ENCODE results near the gene MAGI1.

The MAGI1 gene

DNA sequence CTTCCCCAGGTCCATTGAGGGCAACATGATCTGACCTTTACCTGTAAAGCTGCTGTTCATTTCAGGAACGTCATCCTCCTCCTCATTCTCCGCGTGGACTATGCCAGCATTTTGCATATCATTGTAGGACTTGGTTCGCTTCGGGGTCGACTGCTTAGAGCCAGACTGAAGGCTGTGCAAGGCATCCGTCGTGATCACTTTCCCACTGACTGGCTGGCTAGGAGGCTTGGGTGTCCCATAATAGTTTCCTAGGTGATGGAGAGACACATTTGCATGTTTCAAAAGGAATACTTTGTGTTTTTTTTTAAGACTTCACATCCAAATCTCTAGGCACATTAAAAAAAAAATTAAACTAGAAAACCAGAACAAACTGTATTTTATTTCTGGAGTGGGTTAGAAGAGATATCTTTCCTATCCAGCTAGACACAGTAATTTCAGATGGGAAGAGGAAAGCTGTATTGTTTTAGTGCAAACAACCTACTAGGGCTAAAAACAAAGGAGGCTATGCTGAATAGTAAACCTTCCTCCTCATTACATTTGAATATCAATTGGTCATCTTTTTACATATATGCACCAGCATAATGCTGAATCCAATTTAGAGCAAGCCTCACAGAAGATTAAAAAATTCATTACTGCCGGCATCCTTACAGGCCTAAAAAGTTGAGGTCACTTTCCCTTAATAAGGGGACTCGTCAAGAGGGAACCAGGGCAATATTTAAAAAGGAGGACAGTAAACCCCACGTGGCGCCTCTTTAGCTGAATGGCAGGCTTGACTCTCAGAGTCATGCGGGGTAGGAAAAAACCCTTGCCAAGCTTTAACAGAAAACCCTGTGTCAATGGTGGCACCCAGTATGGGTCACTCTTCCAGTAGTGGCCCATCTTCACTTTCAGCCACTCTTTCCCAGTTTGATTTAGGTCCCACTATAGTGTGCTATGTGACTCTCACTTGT is 559.9 kb downstream of the MAGI1 start:
- DNase-seq (ENCODE audit: low spot score): peak; percentile 47

DNA sequence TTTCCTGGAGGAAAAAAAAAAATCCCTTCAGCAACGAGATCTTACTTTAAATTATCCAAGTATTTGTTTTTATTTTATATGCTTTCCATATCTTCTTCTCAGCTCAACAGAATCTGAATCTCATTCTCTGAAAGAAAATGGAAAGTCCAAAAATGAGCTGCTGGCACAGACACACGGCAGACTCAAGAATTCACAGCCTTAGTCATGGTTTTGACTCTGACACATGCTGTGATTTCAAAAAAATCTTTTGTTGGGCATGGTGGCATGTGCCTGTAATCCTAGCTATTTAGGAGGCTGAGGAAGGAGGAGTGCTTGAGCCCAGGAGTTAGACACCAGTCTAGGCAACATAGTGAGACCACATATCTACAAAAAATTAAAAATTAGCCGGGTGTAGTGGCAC is 565.0 kb downstream of the MAGI1 start:
- DNase-seq (ENCODE audit: low spot score): peak; percentile 20

- DNase-seq (ENCODE audit: low spot score): no peak
These were observed 566.2 kb downstream of the MAGI1 start for GRCh38 chr3:65472501-65472900.

- no peak for DNase-seq (ENCODE audit: low spot score)
These were observed 572.3 kb downstream of the MAGI1 start for GRCh38 chr3:65466300-65466988.

- no peak for DNase-seq (ENCODE audit: low spot score)
These were observed 588.8 kb downstream of the MAGI1 start for GRCh38 chr3:65449841-65450428.

GRCh38 chr3:65448120-65448519 is 590.6 kb downstream of the MAGI1 start:
- no peak for DNase-seq (ENCODE audit: low spot score)

DNA sequence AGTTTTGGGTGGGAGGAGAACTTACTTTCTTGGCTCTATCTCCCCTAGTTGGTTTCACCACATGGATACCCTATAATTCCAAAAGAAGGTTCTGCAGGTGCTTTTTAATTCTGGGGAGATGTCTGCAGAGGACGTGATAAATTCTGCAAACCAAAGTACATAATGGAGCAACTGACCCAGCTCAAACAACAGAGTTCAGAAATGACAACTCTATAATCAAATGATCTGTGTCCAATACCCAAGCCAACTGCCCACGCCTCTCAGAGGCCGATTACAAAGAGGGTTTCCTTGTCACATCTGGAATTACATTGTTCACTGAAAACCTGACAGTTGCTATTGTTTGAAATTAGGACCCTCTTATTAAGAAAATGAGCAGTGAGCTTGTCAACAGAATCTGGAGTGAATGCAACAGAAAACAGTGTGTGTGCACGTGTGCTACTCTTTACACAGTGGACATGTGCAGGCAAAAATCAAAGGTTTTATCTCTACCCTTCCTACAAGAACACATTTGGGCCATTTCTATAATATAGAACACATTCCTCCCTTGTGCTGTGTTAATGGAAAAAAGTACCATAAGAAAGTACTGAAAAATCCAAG is 593.0 kb downstream of the MAGI1 start:
- no peak for DNase-seq (ENCODE audit: low spot score)

DNA sequence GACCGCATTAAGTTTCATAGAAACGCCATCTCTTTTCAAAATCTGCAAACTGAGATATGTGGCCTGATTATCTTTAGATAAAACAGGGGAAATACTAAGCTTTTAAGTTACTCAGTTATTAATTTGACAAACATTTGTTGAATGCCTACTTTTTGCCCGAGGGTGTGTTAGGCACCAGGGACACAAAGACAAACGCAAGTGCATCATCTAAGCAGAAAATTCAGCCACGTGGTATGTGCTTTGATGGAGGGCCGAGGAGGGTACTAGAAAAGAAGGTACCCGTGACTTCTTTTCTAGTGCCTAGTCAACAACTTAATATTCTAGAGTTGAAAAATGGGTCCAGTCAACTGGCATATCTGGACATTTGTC is 594.3 kb downstream of the MAGI1 start:
- DNase-seq (ENCODE audit: low spot score): no peak

GRCh38 chr3:65443739-65444446 is 594.8 kb downstream of the MAGI1 start:
- DNase-seq (ENCODE audit: low spot score): no peak

GRCh38 chr3:65439641-65440284 is 599.0 kb downstream of the MAGI1 start:
- DNase-seq (ENCODE audit: low spot score): peak; percentile 88

DNA sequence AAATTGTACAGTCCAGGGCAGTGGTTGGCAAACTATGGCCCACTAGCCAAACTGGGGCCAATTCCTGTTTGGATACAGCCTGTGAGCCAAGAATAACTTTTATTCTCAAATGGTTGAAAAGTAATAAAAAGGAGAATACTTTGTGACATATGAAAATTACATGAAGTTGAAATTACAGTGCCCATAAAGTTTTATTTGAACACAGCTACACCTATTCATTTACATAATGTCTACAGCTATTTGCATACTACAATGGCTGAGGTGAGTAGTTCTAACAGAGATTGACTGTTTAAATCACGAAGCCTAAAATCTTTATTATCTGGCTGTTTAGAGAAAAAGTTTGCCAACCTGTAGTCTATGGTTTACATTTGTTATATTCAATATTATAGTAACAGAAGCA is 600.1 kb downstream of the MAGI1 start:
- DNase-seq (ENCODE audit: low spot score): no peak

DNA sequence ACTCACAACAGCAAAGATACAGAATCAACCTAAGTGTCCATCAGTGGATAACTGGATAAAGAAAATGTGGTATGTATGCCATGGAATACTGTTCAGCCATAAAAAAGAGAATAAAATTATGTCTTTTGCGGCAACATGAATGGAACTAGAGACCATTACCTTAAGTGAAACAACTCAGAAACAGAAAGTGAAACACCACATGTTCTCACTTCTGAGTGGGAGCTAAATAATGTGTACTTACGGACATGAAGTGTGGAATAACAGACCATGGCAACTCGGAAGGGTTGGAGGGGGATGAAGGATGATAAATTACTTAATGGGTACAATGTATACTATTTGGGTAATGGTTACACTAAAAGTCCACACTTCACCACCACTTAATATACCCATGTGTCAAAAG is 600.6 kb downstream of the MAGI1 start:
- no peak for DNase-seq (ENCODE audit: low spot score)

- DNase-seq (ENCODE audit: low spot score): peak; percentile 67
These were observed 602.1 kb downstream of the MAGI1 start for GRCh38 chr3:65436580-65436979.

GRCh38 chr3:65433480-65433879 is 605.2 kb downstream of the MAGI1 start:
- DNase-seq (ENCODE audit: low spot score): no peak

DNA sequence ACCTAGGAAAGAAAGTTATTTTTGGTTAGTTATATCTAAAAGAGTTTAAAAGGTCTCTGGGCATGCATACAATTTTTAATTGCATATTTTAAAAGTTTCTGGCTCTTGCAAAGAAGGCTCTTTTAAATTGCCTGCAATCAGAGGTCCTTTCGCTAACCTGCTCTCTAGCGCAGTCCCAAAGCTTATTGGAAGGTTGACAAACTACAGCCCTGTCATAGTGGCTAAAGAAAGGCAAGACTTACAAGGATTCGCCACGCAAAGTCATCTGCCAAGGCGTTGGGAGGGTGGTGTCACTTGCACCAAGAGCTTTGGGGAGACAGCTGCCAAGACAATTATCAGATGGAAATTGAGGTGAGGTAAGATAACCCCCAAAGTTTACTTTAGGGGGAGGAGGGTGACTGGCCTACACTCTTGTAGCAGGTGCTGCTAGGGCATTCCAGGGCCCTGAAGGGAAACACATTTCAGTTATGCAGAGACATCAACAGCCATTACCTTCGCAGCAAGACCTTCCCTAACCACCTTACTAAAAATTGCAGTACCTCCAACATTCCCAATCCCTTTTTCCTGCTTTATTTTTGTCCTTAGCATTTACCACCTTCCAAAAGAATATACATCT is 606.2 kb downstream of the MAGI1 start:
- DNase-seq (ENCODE audit: low spot score): no peak

DNA sequence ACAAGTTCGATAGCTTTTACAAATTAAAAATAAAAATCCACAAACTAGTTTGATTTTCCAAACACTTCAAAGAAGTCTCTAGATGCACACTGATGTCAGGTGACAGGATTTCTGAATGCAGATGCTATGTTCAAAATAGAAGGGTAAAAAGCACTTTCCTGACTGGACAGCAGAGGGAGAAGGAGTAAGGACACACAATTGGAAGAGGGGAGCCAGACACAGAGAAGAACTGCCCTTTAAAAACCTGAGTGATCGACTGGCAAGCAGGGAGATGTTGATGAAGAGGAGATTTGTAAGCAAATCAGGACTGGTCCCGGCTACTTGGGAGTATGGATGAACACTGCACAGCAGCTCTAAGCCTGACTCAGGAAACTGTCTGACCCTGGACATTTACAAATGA is 612.8 kb downstream of the MAGI1 start:
- DNase-seq (ENCODE audit: low spot score): no peak

GRCh38 chr3:65422154-65422553 is 616.6 kb downstream of the MAGI1 start:
- DNase-seq (ENCODE audit: low spot score): peak; percentile 34

- DNase-seq (ENCODE audit: low spot score): no peak
These were observed 619.5 kb downstream of the MAGI1 start for GRCh38 chr3:65419233-65419632.

DNA sequence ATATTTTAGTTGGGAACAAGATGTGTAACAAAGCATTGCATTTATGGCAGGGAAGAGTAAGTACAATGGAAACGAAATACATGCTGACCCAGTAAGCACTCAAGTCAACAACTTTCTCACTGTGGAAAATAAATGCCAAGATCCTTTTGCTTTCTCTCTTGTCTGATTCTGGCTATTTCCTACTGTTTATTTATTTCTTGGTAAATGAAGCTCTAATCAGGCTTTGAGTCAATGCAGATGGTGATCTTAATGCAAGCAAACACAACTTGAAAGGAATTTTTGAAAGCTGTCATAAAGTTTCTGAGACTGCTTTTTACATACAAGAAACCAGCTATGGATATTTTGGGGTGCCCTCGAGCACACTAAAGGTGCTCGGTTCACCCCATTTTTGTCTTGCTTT is 624.8 kb downstream of the MAGI1 start:
- DNase-seq (ENCODE audit: low spot score): no peak

GRCh38 chr3:65412588-65412987 is 626.1 kb downstream of the MAGI1 start:
- peak; percentile 57 for DNase-seq (ENCODE audit: low spot score)

- no peak for DNase-seq (ENCODE audit: low spot score)
These were observed 627.4 kb downstream of the MAGI1 start for GRCh38 chr3:65411367-65411766.

All from Ammon's horn (tissue), 1 donor.